HepG2 (cell line): ENCODE data around the gene CRIP1. TPM values are rescaled to one million over a fixed set of nuclear protein-coding genes. Genes with fewer than 3 reads are reported as not detected.

Experiments used
- GPN1 ChIP-seq: sonication (generic); formaldehyde crosslinking; IDR thresholded peaks from 2 replicates; pipeline ENCODE4 v1.5.1; 2020; ENCODE audit warnings: missing genetic modification reagents, borderline replicate concordance
- HMG20A ChIP-seq: IDR thresholded peaks from 2 replicates; pipeline ENCODE4 v1.6.1; 2016; ENCODE audit warnings: borderline replicate concordance
- HNRNPK ChIP-seq: fragments of 200-400 bp; formaldehyde crosslinking; IDR thresholded peaks from 2 replicates; pipeline ENCODE4 v1.6.1; 2018; ENCODE audit warnings: low read length, low read depth, moderate library complexity, mild to moderate bottlenecking; ENCODE audit not compliant: poor library complexity, severe bottlenecking
- JARID2 ChIP-seq: sonication (generic); formaldehyde crosslinking; IDR thresholded peaks from 2 replicates; pipeline ENCODE4 v1.8.1; 2023; ENCODE audit warnings: missing genetic modification reagents, inconsistent platforms; ENCODE audit not compliant: insufficient replicate concordance
- RFX5 ChIP-seq: IDR thresholded peaks from 2 replicates; pipeline ENCODE4 v1.6.1; 2011; ENCODE audit warnings: low read depth, low read length, improper control_type of control experiment
- SAP130 ChIP-seq: IDR thresholded peaks from 2 replicates; pipeline ENCODE4 v1.6.1; 2016; ENCODE audit warnings: low read depth
- SUZ12 ChIP-seq: fragments of 150-350 bp; IDR thresholded peaks from 2 replicates; pipeline ENCODE4 v1.6.1; 2014; ENCODE audit warnings: low read depth, low read length
- TCF7 ChIP-seq: sonication (generic); IDR thresholded peaks from 2 replicates; pipeline ENCODE4 v1.6.1; 2016; ENCODE audit warnings: antibody characterized with exemption, low read depth
- U2AF1 ChIP-seq: fragments of 200-400 bp; formaldehyde crosslinking; optimal IDR thresholded peaks from 2 replicates; pipeline ENCODE3; 2017; ENCODE audit warnings: mild to moderate bottlenecking, low read depth, low read length
- XBP1 ChIP-seq: sonication (generic); formaldehyde crosslinking; IDR thresholded peaks from 2 replicates; pipeline ENCODE4 v1.5.0; 2020; ENCODE audit warnings: missing genetic modification reagents
- ZBTB3 ChIP-seq: sonication (generic); formaldehyde crosslinking; IDR thresholded peaks from 2 replicates; pipeline ENCODE4 v1.4.0; 2020; ENCODE audit warnings: low read depth, mild to moderate bottlenecking, moderate library complexity, missing genetic modification reagents, borderline replicate concordance
- ZBTB38 ChIP-seq: sonication (generic); formaldehyde crosslinking; IDR thresholded peaks from 2 replicates; pipeline ENCODE4 v1.5.1; 2020; ENCODE audit warnings: mild to moderate bottlenecking, missing genetic modification reagents
- ZBTB44 ChIP-seq: sonication (generic); formaldehyde crosslinking; IDR thresholded peaks from 2 replicates; pipeline ENCODE4 v1.4.0; 2020; ENCODE audit warnings: missing genetic modification reagents
- ZNF138 ChIP-seq: sonication (generic); formaldehyde crosslinking; IDR thresholded peaks from 2 replicates; pipeline ENCODE4 v1.5.0; 2020; ENCODE audit warnings: mild to moderate bottlenecking, low read depth, missing genetic modification reagents
- ZNF451 ChIP-seq: sonication (generic); formaldehyde crosslinking; IDR thresholded peaks from 2 replicates; pipeline ENCODE4 v1.5.0; 2020; ENCODE audit warnings: mild to moderate bottlenecking, missing genetic modification reagents
- ZNF512B ChIP-seq: sonication (generic); formaldehyde crosslinking; IDR thresholded peaks from 2 replicates; pipeline ENCODE4 v1.5.1; 2020; ENCODE audit warnings: missing genetic modification reagents, mild to moderate bottlenecking, borderline replicate concordance
- ZNF580 ChIP-seq: IDR thresholded peaks from 2 replicates; pipeline ENCODE4 v1.6.1; 2016; ENCODE audit warnings: low read depth, borderline replicate concordance
- polyA plus RNA-seq, 8 experiments: library from polyadenylated mRNA; depleted of rRNA in 3 of 8; stranded (reverse) in 7 of 8; unstranded in 1 of 8; fragments of >200 nt; fragmentation: Illumina TruSeq in 4 of 8; extraction: Trizol in 4 of 8; gene quantifications; 2 replicates each; pipeline versions ENCODE4 v1.2.1 to v1.2.3, GENCODE V29; 2011 to 2016; ENCODE audit warnings: low read depth in 4 of 8, missing spikeins in 1 of 8, mixed read lengths in 1 of 8; ENCODE audit not compliant: insufficient read depth in 1 of 8
- total RNA-seq, 5 experiments: library from RNA; depleted of rRNA; stranded (reverse); fragments of >200 nt; fragmentation: Illumina TruSeq; extraction: Trizol; gene quantifications; 2 replicates each; pipeline ENCODE4 v1.2.3, GENCODE V29; 2016; ENCODE audit warnings: low read depth in 1 of 5
- TF ChIP-seq, protein P1 (sequence below): sonication (generic); formaldehyde crosslinking; IDR thresholded peaks from 2 replicates; pipeline ENCODE4 v1.4.0; 2020; ENCODE audit warnings: mild to moderate bottlenecking, missing genetic modification reagents
- TF ChIP-seq, protein P2 (sequence below): sonication (generic); formaldehyde crosslinking; IDR thresholded peaks from 2 replicates; pipeline ENCODE4 v1.4.0; 2020; ENCODE audit warnings: missing genetic modification reagents

The CRIP1 gene
- total and polyA plus RNA-seq, 2 of the 13 experiments (the other 11 are each of a cell fraction or from before 2014, with no cell fraction given), result 53.9 to 59.5 TPM

GRCh38 chr14:105495990-105496830 lies 9.5 kb downstream of the CRIP1 start (continued):
- TF ChIP-seq, protein P1, sequence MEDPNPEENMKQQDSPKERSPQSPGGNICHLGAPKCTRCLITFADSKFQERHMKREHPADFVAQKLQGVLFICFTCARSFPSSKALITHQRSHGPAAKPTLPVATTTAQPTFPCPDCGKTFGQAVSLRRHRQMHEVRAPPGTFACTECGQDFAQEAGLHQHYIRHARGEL, result no peak
- TF ChIP-seq HNRNPK (peak; percentile 10), GPN1 (CRISPR knock-in tag) (no peak), XBP1 (no peak), ZBTB44 (CRISPR knock-in tag) (peak; percentile 76; the same call in 1 of the 2 replicates), SAP130 (CRISPR knock-in tag) (peak; percentile 73), ZNF451 (CRISPR knock-in tag) (peak; percentile 78; the same call in 1 of the 2 replicates), ZNF580 (peak; percentile 78; the same call in 1 of the 2 replicates), JARID2 (CRISPR knock-in tag) (no peak), SUZ12 (no peak), HMG20A (CRISPR knock-in tag) (peak; percentile 44; the same call in 1 of the 2 replicates), RFX5 (no peak), ZNF138 (CRISPR knock-in tag) (no peak), ZBTB3 (CRISPR knock-in tag) (no peak), TCF7 (no peak), U2AF1 (peak; percentile 40), ZBTB38 (CRISPR knock-in tag) (no peak), ZNF512B (CRISPR knock-in tag) (no peak)
- TF ChIP-seq, protein P2, sequence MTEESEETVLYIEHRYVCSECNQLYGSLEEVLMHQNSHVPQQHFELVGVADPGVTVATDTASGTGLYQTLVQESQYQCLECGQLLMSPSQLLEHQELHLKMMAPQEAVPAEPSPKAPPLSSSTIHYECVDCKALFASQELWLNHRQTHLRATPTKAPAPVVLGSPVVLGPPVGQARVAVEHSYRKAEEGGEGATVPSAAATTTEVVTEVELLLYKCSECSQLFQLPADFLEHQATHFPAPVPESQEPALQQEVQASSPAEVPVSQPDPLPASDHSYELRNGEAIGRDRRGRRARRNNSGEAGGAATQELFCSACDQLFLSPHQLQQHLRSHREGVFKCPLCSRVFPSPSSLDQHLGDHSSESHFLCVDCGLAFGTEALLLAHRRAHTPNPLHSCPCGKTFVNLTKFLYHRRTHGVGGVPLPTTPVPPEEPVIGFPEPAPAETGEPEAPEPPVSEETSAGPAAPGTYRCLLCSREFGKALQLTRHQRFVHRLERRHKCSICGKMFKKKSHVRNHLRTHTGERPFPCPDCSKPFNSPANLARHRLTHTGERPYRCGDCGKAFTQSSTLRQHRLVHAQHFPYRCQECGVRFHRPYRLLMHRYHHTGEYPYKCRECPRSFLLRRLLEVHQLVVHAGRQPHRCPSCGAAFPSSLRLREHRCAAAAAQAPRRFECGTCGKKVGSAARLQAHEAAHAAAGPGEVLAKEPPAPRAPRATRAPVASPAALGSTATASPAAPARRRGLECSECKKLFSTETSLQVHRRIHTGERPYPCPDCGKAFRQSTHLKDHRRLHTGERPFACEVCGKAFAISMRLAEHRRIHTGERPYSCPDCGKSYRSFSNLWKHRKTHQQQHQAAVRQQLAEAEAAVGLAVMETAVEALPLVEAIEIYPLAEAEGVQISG, result peak; percentile 36; the same call in 1 of the 2 replicates
